H9 (cell line): Measurements from ENCODE around the gene IDH3B. TPM values are rescaled to one million over a fixed set of nuclear protein-coding genes. Genes with fewer than 3 reads are reported as not detected.

ENCODE experiments used
- DNase-seq: peaks from one replicate; pipeline ENCODE4 v3.0.0-alpha.2; 2017
- H2AFZ ChIP-seq: one replicate; pipeline ENCODE4 v1.6.1; 2013; ENCODE audit warnings: mild to moderate bottlenecking, low read length, control low read depth, moderate library complexity
- H2AK5ac ChIP-seq: 2 replicates; pipeline ENCODE4 v1.6.1; 2013; ENCODE audit warnings: low read length, control low read depth, mixed read lengths; ENCODE audit not compliant: insufficient read length
- H2BK120ac ChIP-seq: one replicate; pipeline ENCODE4 v1.6.1; 2013; ENCODE audit warnings: low read depth, mild to moderate bottlenecking, low read length, control low read depth, inconsistent platforms; ENCODE audit not compliant: poor library complexity, severe bottlenecking
- H2BK12ac ChIP-seq: 2 replicates; pipeline ENCODE4 v1.6.1; 2013; ENCODE audit warnings: low read length, control low read depth, mixed read lengths, low read depth; ENCODE audit not compliant: insufficient read length
- H2BK15ac ChIP-seq: 2 replicates; pipeline ENCODE4 v1.6.1; 2013; ENCODE audit warnings: low read depth, low read length, control low read depth
- H2BK20ac ChIP-seq: one replicate; pipeline ENCODE4 v1.6.1; 2013; ENCODE audit warnings: low read depth, mild to moderate bottlenecking, low read length, control low read depth, inconsistent platforms; ENCODE audit not compliant: poor library complexity, severe bottlenecking
- H2BK5ac ChIP-seq: 2 replicates; pipeline ENCODE4 v1.6.1; 2013; ENCODE audit warnings: low read length, control low read depth, mixed read lengths; ENCODE audit not compliant: insufficient read length
- H3K14ac ChIP-seq: 2 replicates; pipeline ENCODE4 v1.6.1; 2013; ENCODE audit warnings: low read length, control low read depth; ENCODE audit not compliant: insufficient read depth
- H3K18ac ChIP-seq: 2 replicates; pipeline ENCODE4 v1.6.1; 2013; ENCODE audit warnings: low read depth, mild to moderate bottlenecking, mixed read lengths, low read length, control low read depth; ENCODE audit not compliant: insufficient read length
- H3K23ac ChIP-seq: 2 replicates; pipeline ENCODE4 v1.6.1; 2013; ENCODE audit warnings: low read length, control low read depth, mixed read lengths, low read depth; ENCODE audit not compliant: insufficient read length
- H3K23me2 ChIP-seq: 2 replicates; pipeline ENCODE4 v1.6.1; 2013; ENCODE audit warnings: low read depth, mild to moderate bottlenecking, mixed read lengths, low read length, control low read depth; ENCODE audit not compliant: insufficient read length, poor library complexity, severe bottlenecking
- H3K27ac ChIP-seq: 2 replicates; pipeline ENCODE4 v1.5.1; 2013; ENCODE audit warnings: low read length, control low read depth, mixed read lengths, low read depth; ENCODE audit not compliant: insufficient read length
- H3K27me3 ChIP-seq: 2 replicates; pipeline ENCODE4 v1.6.1; 2013; ENCODE audit warnings: low read length, control low read depth, inconsistent platforms; ENCODE audit not compliant: insufficient read depth
- H3K4ac ChIP-seq: 2 replicates; pipeline ENCODE4 v1.6.1; 2013; ENCODE audit warnings: low read depth, mild to moderate bottlenecking, control low read depth, inconsistent platforms, low read length, moderate library complexity
- H3K4me1 ChIP-seq: 2 replicates; pipeline ENCODE4 v1.6.1; 2013; ENCODE audit warnings: low read length, control low read depth, inconsistent platforms; ENCODE audit not compliant: insufficient read depth
- H3K4me2 ChIP-seq: 2 replicates; pipeline ENCODE4 v1.6.1; 2013; ENCODE audit warnings: low read length, control low read depth, mixed read lengths; ENCODE audit not compliant: insufficient read length, insufficient read depth
- H3K56ac ChIP-seq: 2 replicates; pipeline ENCODE4 v1.6.1; 2013; ENCODE audit warnings: low read depth, mild to moderate bottlenecking, mixed read lengths, low read length, control low read depth; ENCODE audit not compliant: insufficient read length
- H3K79me1 ChIP-seq: 2 replicates; pipeline ENCODE4 v1.6.1; 2013; ENCODE audit warnings: low read depth, mild to moderate bottlenecking, moderate library complexity, low read length, control low read depth, inconsistent platforms; ENCODE audit not compliant: insufficient read depth, poor library complexity, severe bottlenecking
- H3K79me2 ChIP-seq: 2 replicates; pipeline ENCODE4 v1.6.1; 2013; ENCODE audit warnings: low read length, control low read depth, inconsistent platforms; ENCODE audit not compliant: insufficient read depth
- H3K9ac ChIP-seq: 2 replicates; pipeline ENCODE4 v1.6.1; 2013; ENCODE audit warnings: low read length, control low read depth, mixed read lengths; ENCODE audit not compliant: insufficient read length; ENCODE audit errors: extremely low read depth
- H3K9me3 ChIP-seq: one replicate; pipeline ENCODE4 v1.6.1; 2013; ENCODE audit warnings: low read depth, low read length, inconsistent platforms; ENCODE audit not compliant: control insufficient read depth
- H3T11ph ChIP-seq: one replicate; pipeline ENCODE4 v1.6.1; 2013; ENCODE audit warnings: mild to moderate bottlenecking, low read length, control low read depth, inconsistent platforms
- H4K20me1 ChIP-seq: one replicate; pipeline ENCODE4 v1.6.1; 2013; ENCODE audit not compliant: control insufficient read depth, insufficient read length, insufficient read depth
- H4K5ac ChIP-seq: 2 replicates; pipeline ENCODE4 v1.6.1; 2013; ENCODE audit warnings: low read depth, mild to moderate bottlenecking, mixed read lengths, low read length, control low read depth; ENCODE audit not compliant: insufficient read length
- H4K8ac ChIP-seq: replicated peaks from 2 replicates; pipeline ENCODE4 v1.6.1; 2013; ENCODE audit warnings: low read length, control low read depth, mixed read lengths, low read depth; ENCODE audit not compliant: insufficient read length
- H4K91ac ChIP-seq: 2 replicates; pipeline ENCODE4 v1.6.1; 2013; ENCODE audit warnings: low read depth, mild to moderate bottlenecking, moderate library complexity, mixed read lengths, low read length, control low read depth; ENCODE audit not compliant: insufficient read length
- H3K27ac Mint-ChIP-seq, 3 experiments: 2 replicates in 2 of 3; 3 replicates in 1 of 3; pipeline ENCODE4 v1.8.0; 2020 to 2021; ENCODE audit warnings: mixed read lengths in 3 of 3, mild to moderate bottlenecking in 1 of 3, moderate library complexity in 1 of 3
- H3K27me3 Mint-ChIP-seq: 2 replicates; pipeline ENCODE4 v1.8.0; 2021; ENCODE audit warnings: low read depth, mild to moderate bottlenecking, moderate library complexity, mixed read lengths
- H3K36me3 Mint-ChIP-seq, 3 experiments: 2 replicates in 2 of 3; 3 replicates in 1 of 3; pipeline ENCODE4 v1.8.0; 2020 to 2021; ENCODE audit warnings: low read depth in 3 of 3, mixed read lengths in 3 of 3; ENCODE audit not compliant: insufficient read depth in 1 of 3
- H3K4me1 Mint-ChIP-seq, 2 experiments: 2 replicates each; pipeline ENCODE4 v1.8.0; 2020; ENCODE audit warnings: mixed read lengths in 2 of 2
- H3K4me3 Mint-ChIP-seq, 2 experiments: 2 replicates in 1 of 2; 3 replicates in 1 of 2; pipeline ENCODE4 v1.8.0; 2020 to 2021; ENCODE audit warnings: mild to moderate bottlenecking in 2 of 2, mixed read lengths in 2 of 2, moderate library complexity in 1 of 2
- H3K9me3 Mint-ChIP-seq, 2 experiments: 2 replicates in 1 of 2; 3 replicates in 1 of 2; pipeline ENCODE4 v1.8.0; 2020; ENCODE audit warnings: mild to moderate bottlenecking in 2 of 2, mixed read lengths in 2 of 2, moderate library complexity in 1 of 2
- WGBS: extraction: QIAGEN DNeasy Blood & Tissue Kit; methylation state at CpG from one replicate; pipeline ENCODE4 v1.1.7; 2013; ENCODE audit warnings: missing lambda C conversion rate, low lambda C conversion rate, mixed read lengths; ENCODE audit not compliant: insufficient read length; ENCODE audit errors: extremely low coverage; 5-methylcytosine and 5-hydroxymethylcytosine counted together
- total RNA-seq: library from RNA; stranded (reverse); gene quantifications from 2 replicates; pipeline ENCODE4 v1.2.1, GENCODE V29; 2021
- TF ChIP-seq, protein P1 (sequence below): fragments of 200-600 bp; sonication (generic); conservative IDR thresholded peaks from 3 replicates; pipeline ENCODE4 v1.8.0; 2021; ENCODE audit warnings: antibody characterized with exemption, mild to moderate bottlenecking

IDH3B gene
- total RNA-seq, 1 experiment from 2014 or later: 114 TPM

DNA sequence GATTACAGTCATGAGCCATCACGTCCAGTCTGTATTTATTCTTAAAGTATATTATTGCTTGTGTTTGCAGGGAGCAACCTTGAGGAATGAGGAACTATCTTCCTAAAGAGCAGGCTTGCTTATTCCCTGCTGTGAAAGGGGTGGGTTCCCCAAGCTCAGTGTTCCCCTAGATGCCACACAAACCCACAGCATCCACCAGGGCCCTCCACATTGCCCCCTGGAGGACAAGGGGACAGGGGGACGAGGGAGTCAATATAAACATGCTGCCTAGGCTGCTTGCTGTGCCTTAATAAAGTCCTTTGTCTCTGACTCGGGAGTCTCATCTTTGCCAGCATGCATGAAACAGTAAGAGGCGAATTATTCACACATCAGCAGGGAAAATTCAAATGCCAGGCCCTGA, 8.0 kb upstream of the IDH3B start:
- peaks cover 54% of the 10 kb centered on the region for H3K27me3 Mint-ChIP-seq
- Histone ChIP-seq H3T11ph (no peak overlapping the region), H2BK12ac (no peak overlapping the region), H3K23ac (no peak overlapping the region), H3K27ac (no peak overlapping the region), H4K8ac (no peak overlapping the region), H3K9me3 (no peaks in the 10 kb centered on the region), H3K9ac (no peak overlapping the region), H2BK120ac (no peak overlapping the region), H3K14ac (no peak overlapping the region), H2BK5ac (no peak overlapping the region), H2AFZ (no peak overlapping the region), H2AK5ac (no peak overlapping the region), H4K20me1 (no peaks in the 10 kb centered on the region), H3K23me2 (no peaks in the 10 kb centered on the region), H3K79me1 (no peaks in the 10 kb centered on the region), H3K4me2 (no peak overlapping the region), H3K56ac (no peak overlapping the region), H3K27me3 (no peaks in the 10 kb centered on the region), H2BK20ac (no peak overlapping the region), H4K5ac (no peak overlapping the region), H3K4ac (no peak overlapping the region), H3K79me2 (no peaks in the 10 kb centered on the region), H2BK15ac (no peak overlapping the region), H4K91ac (no peak overlapping the region), H3K4me1 (no peaks in the 10 kb centered on the region), H3K18ac (no peak overlapping the region)
- H3K27ac Mint-ChIP-seq: no peak overlapping the region
- H3K36me3 Mint-ChIP-seq: no peaks in the 10 kb centered on the region
- H3K4me3 Mint-ChIP-seq: no peak overlapping the region
- DNase-seq: no peak
- TF ChIP-seq, protein P1, sequence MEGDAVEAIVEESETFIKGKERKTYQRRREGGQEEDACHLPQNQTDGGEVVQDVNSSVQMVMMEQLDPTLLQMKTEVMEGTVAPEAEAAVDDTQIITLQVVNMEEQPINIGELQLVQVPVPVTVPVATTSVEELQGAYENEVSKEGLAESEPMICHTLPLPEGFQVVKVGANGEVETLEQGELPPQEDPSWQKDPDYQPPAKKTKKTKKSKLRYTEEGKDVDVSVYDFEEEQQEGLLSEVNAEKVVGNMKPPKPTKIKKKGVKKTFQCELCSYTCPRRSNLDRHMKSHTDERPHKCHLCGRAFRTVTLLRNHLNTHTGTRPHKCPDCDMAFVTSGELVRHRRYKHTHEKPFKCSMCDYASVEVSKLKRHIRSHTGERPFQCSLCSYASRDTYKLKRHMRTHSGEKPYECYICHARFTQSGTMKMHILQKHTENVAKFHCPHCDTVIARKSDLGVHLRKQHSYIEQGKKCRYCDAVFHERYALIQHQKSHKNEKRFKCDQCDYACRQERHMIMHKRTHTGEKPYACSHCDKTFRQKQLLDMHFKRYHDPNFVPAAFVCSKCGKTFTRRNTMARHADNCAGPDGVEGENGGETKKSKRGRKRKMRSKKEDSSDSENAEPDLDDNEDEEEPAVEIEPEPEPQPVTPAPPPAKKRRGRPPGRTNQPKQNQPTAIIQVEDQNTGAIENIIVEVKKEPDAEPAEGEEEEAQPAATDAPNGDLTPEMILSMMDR: peak; percentile 65
- WGBS: no CpG with 5 or more reads among the region's 4 CpGs
- H3K9me3 Mint-ChIP-seq: no peaks in the 10 kb centered on the region
- peaks cover 0 to 4% of the 10 kb centered on the region in 2 experiments; a peak in 2 of 4 replicates for H3K4me1 Mint-ChIP-seq
